Fibroblast of lung (primary cell): ENCODE data around the gene ENC1. TPM values are rescaled to one million over a fixed set of nuclear protein-coding genes. Genes with fewer than 3 reads are reported as not detected.

ENCODE experiments used
- DNase-seq, 2 donors: peaks; one replicate each; pipeline versions ENCODE4 v3.0.0 to v3.0.0-alpha.2; 2010; ENCODE audit warnings: low read depth in 2 of 2
- H2AFZ ChIP-seq: 2 replicates; pipeline ENCODE4 v1.5.1; 2012; ENCODE audit warnings: low read length, control low read depth, inconsistent platforms
- H3K27ac ChIP-seq: 2 replicates; pipeline ENCODE4 v1.5.1; 2011; ENCODE audit warnings: low read length, control low read depth; ENCODE audit not compliant: insufficient read depth
- H3K27me3 ChIP-seq: 2 replicates; pipeline ENCODE4 v1.5.1; 2011; ENCODE audit warnings: mild to moderate bottlenecking, low read length; ENCODE audit not compliant: control insufficient read depth, insufficient read depth
- H3K36me3 ChIP-seq: 2 replicates; pipeline ENCODE4 v1.5.1; 2011; ENCODE audit warnings: low read length; ENCODE audit not compliant: control insufficient read depth, insufficient read depth
- H3K4me1 ChIP-seq: 2 replicates; pipeline ENCODE4 v1.5.1; 2011; ENCODE audit warnings: low read length; ENCODE audit not compliant: control insufficient read depth, insufficient read depth; ENCODE audit errors: extremely low read depth
- H3K4me2 ChIP-seq: 2 replicates; pipeline ENCODE4 v1.5.1; 2011; ENCODE audit warnings: low read length, control low read depth; ENCODE audit not compliant: insufficient read depth; ENCODE audit errors: extremely low read depth
- H3K4me3 ChIP-seq, 4 experiments: fragments of 200-600 bp in 1 of 4; sonication (generic) in 1 of 4; replicated peaks in 1 of 4; 2 replicates each; pipeline ENCODE4 v1.5.1; 2011 to 2016; ENCODE audit warnings: low read length in 4 of 4, low read depth in 3 of 4, mild to moderate bottlenecking in 3 of 4, control low read depth in 2 of 4, inconsistent platforms in 1 of 4, mixed read lengths in 1 of 4; ENCODE audit not compliant: insufficient read depth in 1 of 4; ENCODE audit errors: control extremely low read depth in 1 of 4
- H3K79me2 ChIP-seq: 2 replicates; pipeline ENCODE4 v1.5.1; 2012; ENCODE audit warnings: mild to moderate bottlenecking, low read length, inconsistent platforms; ENCODE audit not compliant: control insufficient read depth, insufficient read depth
- H3K9ac ChIP-seq: 2 replicates; pipeline ENCODE4 v1.5.1; 2011; ENCODE audit warnings: mild to moderate bottlenecking, low read length, control low read depth; ENCODE audit not compliant: insufficient read depth
- H3K9me3 ChIP-seq: 2 replicates; pipeline ENCODE4 v1.5.1; 2012; ENCODE audit warnings: low read depth, low read length; ENCODE audit not compliant: control insufficient read depth, insufficient read depth
- H4K20me1 ChIP-seq: 2 replicates; pipeline ENCODE4 v1.5.1; 2011; ENCODE audit warnings: low read length; ENCODE audit not compliant: control insufficient read depth, insufficient read depth; ENCODE audit errors: extremely low read depth
- EZH2 ChIP-seq: IDR thresholded peaks from 2 replicates; pipeline ENCODE4 v1.5.1; 2012; ENCODE audit warnings: low read length, control low read depth, mild to moderate bottlenecking; ENCODE audit errors: missing control alignments
- polyA plus RNA-seq, 2 donors: library from polyadenylated mRNA; depleted of rRNA in 1 of 2; stranded (reverse) in 1 of 2; unstranded in 1 of 2; fragments of >200 nt; gene quantifications; 2 replicates each; pipeline ENCODE4 v1.2.1, GENCODE V29; 2011 to 2012; ENCODE audit warnings: missing spikeins in 1 of 2
- total RNA-seq: library from RNA; depleted of rRNA; stranded (reverse); fragments of >200 nt; gene quantifications from 2 replicates; pipeline ENCODE4 v1.2.1, GENCODE V29; 2014
- TF ChIP-seq, protein P1 (sequence below), 2 donors: IDR thresholded peaks in 1 of 2; conservative IDR thresholded peaks in 1 of 2; 1 replicate in 1 of 2; 2 replicates in 1 of 2; pipeline ENCODE4 v1.5.1; 2011 to 2012; ENCODE audit warnings: low read length in 2 of 2, control low read depth in 1 of 2, inconsistent platforms in 1 of 2, low read depth in 1 of 2, mild to moderate bottlenecking in 1 of 2

The ENC1 gene
- total and polyA plus RNA-seq, 2 donors (not counting 1 experiment from before 2014, with no cell fraction given): 3.5 to 15.4 TPM

DNA sequence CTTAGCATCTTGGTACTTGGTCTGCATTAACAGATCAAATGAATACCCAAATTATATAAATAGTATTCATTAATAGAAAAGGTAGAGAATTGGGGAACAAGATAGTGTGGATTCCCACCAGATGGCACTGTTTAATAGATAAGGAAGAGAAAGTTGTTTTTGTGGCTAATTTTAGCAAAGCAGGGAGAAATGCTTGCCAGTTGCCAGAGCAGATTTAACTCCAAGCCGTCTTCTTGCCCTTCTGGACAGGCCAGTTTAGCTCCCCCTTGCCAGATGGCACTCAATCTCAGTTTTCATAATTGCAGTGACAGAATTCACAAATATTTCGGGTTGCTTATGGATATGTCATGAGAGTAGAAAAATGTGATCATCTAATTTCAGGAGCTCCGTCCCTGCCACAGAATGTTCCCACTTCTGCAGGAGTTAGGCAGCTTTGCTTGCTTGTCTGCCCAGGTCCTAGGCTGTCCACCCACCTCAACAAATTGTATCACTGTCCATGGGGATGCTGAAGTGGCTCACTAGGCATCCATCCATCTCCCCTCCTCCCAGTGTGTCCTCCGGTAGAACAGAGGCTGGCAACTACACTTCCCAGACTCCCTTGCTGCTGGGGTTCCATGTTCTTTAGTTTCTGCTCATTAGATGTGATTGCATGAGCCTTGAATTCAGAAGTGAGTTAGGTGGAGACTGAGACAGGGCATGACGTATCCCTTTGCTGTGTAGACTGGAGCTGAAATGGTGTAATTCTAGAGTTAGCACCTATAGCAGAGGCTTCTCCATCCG, 32.7 kb upstream of the ENC1 start:
- no peak for TF ChIP-seq EZH2
- TF ChIP-seq, protein P1, sequence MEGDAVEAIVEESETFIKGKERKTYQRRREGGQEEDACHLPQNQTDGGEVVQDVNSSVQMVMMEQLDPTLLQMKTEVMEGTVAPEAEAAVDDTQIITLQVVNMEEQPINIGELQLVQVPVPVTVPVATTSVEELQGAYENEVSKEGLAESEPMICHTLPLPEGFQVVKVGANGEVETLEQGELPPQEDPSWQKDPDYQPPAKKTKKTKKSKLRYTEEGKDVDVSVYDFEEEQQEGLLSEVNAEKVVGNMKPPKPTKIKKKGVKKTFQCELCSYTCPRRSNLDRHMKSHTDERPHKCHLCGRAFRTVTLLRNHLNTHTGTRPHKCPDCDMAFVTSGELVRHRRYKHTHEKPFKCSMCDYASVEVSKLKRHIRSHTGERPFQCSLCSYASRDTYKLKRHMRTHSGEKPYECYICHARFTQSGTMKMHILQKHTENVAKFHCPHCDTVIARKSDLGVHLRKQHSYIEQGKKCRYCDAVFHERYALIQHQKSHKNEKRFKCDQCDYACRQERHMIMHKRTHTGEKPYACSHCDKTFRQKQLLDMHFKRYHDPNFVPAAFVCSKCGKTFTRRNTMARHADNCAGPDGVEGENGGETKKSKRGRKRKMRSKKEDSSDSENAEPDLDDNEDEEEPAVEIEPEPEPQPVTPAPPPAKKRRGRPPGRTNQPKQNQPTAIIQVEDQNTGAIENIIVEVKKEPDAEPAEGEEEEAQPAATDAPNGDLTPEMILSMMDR (conservative IDR thresholded peaks at IDR 0.05 in 1 of 2, IDR thresholded peaks at IDR 0.05 in 1 of 2; ENCODE audit: low read depth in 1 of 2, low read length in 2 of 2): peak; percentile 29 to 57
- peak overlapping the region in 3 of 4 experiments; percentile 8 to 39 (median 13) for H3K4me3 ChIP-seq
- peak overlapping the region; percentile 56 for H3K4me2 ChIP-seq

DNA sequence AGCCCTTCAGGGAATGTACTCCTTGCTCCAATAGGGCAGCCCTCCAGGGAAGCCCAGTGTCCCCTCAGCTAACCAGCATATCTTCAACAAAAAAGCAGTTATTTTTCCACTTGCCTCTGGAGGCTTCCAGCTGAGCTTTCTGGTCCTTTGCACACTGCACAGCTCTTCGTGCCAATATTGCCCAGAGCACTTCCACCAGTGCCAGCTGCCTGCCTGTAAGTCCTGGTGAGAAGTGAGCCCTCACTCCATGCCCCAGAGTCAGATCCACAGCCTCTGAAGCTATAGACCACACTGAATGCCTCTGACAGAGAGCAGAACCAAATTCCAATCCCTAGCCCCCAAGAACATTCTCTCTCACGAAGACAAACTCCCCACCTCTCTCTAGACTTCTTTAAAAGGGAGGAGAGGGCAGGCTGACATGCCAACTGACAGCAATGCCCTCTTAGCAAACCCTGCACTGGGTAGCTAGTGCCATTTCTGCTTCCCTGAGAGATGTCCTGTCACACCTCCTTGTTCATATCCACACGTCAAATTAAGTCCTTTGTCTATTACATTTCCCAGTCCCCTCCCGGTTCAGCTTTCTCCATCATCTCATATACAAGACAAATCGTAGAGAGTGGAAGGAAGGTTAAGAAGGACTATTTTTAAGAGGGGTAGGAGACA, 31.8 kb upstream of the ENC1 start:
- H3K4me2 ChIP-seq: no peak overlapping the region
- DNase-seq: no peak
- TF ChIP-seq, protein P1 (conservative IDR thresholded peaks at IDR 0.05 in 1 of 2, IDR thresholded peaks at IDR 0.05 in 1 of 2; ENCODE audit: low read depth in 1 of 2, low read length in 2 of 2): no peak
- TF ChIP-seq EZH2: no peak
- H4K20me1 ChIP-seq: no peaks in the 10 kb centered on the region
- H2AFZ ChIP-seq: no peak overlapping the region
- H3K79me2 ChIP-seq: no peaks in the 10 kb centered on the region
- H3K4me3 ChIP-seq: no peak overlapping the region
- peaks cover 2% of the 10 kb centered on the region for H3K27me3 ChIP-seq
- H3K4me1 ChIP-seq: peaks cover 2% of the 10 kb centered on the region
- H3K9ac ChIP-seq: no peak overlapping the region
- no peaks in the 10 kb centered on the region for H3K36me3 ChIP-seq
- no peak overlapping the region for H3K27ac ChIP-seq
- H3K9me3 ChIP-seq: no peaks in the 10 kb centered on the region

More for the DNA sequence above, 32.7 kb upstream of the ENC1 start:
- no peak overlapping the region for H3K9ac ChIP-seq
- H3K36me3 ChIP-seq: no peaks in the 10 kb centered on the region
- H3K79me2 ChIP-seq: no peaks in the 10 kb centered on the region
- DNase-seq: peak; percentile 43 to 79
- no peak overlapping the region for H3K27ac ChIP-seq
- peak overlapping the region; percentile 82 for H2AFZ ChIP-seq
- H3K4me1 ChIP-seq: peaks cover 2% of the 10 kb centered on the region
- H3K9me3 ChIP-seq: no peaks in the 10 kb centered on the region
- no peaks in the 10 kb centered on the region for H4K20me1 ChIP-seq
- H3K27me3 ChIP-seq: peaks cover 2% of the 10 kb centered on the region

DNA sequence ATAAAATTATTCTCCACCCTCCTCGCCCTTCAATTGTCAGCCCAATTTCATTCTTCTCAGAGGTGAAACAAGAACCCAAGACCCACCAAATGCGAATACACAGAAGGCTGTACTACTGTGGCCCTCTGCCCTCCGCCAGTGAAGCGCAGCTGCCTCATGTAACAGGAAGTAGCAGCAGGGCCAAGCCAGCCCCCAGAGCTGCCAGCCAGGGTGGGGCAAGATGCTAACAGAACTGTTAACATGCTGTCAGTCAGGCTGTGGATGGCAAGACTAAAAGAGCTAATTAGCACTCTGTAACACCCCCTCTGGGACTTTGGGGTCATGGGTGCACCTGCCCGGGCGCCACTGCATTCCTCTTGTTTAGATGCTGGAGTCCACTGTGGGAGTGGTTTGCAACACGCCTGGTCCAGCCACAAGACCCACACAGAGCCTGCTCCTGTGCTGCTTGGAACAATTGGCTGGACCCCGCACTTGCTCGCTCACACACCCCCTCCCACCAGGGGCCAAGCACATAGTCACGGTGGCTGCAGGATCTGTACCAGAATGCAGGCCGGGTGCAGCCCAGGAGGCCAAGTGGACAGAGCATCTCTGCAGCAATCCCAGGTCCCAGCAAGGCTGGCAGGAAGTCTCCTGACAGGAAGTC, 30.0 kb upstream of the ENC1 start:
- no peaks in the 10 kb centered on the region for H3K79me2 ChIP-seq
- H3K27ac ChIP-seq: no peak overlapping the region
- peaks cover 2% of the 10 kb centered on the region for H3K27me3 ChIP-seq
- no peak overlapping the region for H3K4me2 ChIP-seq
- no peak for DNase-seq
- H4K20me1 ChIP-seq: no peaks in the 10 kb centered on the region
- H3K4me3 ChIP-seq: no peak overlapping the region
- H3K36me3 ChIP-seq: no peaks in the 10 kb centered on the region
- H3K9me3 ChIP-seq: no peaks in the 10 kb centered on the region
- TF ChIP-seq, protein P1 (conservative IDR thresholded peaks at IDR 0.05 in 1 of 2, IDR thresholded peaks at IDR 0.05 in 1 of 2; ENCODE audit: low read depth in 1 of 2, low read length in 2 of 2): no peak
- TF ChIP-seq EZH2: no peak
- H3K9ac ChIP-seq: no peak overlapping the region
- no peak overlapping the region for H2AFZ ChIP-seq
- H3K4me1 ChIP-seq: peaks cover 2% of the 10 kb centered on the region
